WTC11 (cell line): ENCODE data around the gene RNF11. TPM values are rescaled to one million over a fixed set of nuclear protein-coding genes. Genes with fewer than 3 reads are reported as not detected.

Experiments
- ATAC-seq: fragments of 200-7000 bp; cut with Tn5 transposase; 2 replicates; pipeline ENCODE4 v1.10.0; 2021; ENCODE audit warnings: mild to moderate bottlenecking, moderate library complexity
- CTCF ChIA-PET: fragments of 300-600 bp; sonication (Branson Sonifier 250); formaldehyde crosslinking; loops from one replicate; lab custom pipeline; 2021; ENCODE audit warnings: antibody characterized with exemption; lab: Charles Lee
- POLR2A ChIA-PET: fragments of 350-600 bp; sonication (Branson Sonifier 250); formaldehyde crosslinking; loops from one replicate; lab custom pipeline; 2021; ENCODE audit warnings: antibody characterized with exemption; lab: Charles Lee
- DNase-seq: peaks from one replicate; pipeline ENCODE4 v3.0.0; 2021; ENCODE audit warnings: low spot score
- H3K27ac Mint-ChIP-seq: 2 replicates; pipeline ENCODE4 v1.8.0; 2021; ENCODE audit warnings: mixed read lengths
- H3K27me3 Mint-ChIP-seq: 2 replicates; pipeline ENCODE4 v1.8.0; 2021; ENCODE audit warnings: low read depth, mild to moderate bottlenecking, moderate library complexity, mixed read lengths
- H3K36me3 Mint-ChIP-seq: 2 replicates; pipeline ENCODE4 v1.8.0; 2021; ENCODE audit warnings: mixed read lengths
- H3K4me1 Mint-ChIP-seq: 2 replicates; pipeline ENCODE4 v1.8.0; 2022; ENCODE audit warnings: mixed read lengths
- H3K4me3 Mint-ChIP-seq: 2 replicates; pipeline ENCODE4 v1.8.0; 2021; ENCODE audit warnings: mild to moderate bottlenecking, moderate library complexity, mixed read lengths
- H3K9me3 Mint-ChIP-seq: 2 replicates; pipeline ENCODE4 v1.8.0; 2021; ENCODE audit warnings: mixed read lengths
- ATF6 ChIP-seq: sonication (generic); formaldehyde crosslinking; IDR thresholded peaks from 2 replicates; pipeline ENCODE4 v1.8.1; 2023; ENCODE audit warnings: mild to moderate bottlenecking, missing genetic modification reagents
- CREM ChIP-seq: sonication (generic); formaldehyde crosslinking; IDR thresholded peaks from 2 replicates; pipeline ENCODE4 v1.8.1; 2022; ENCODE audit warnings: mild to moderate bottlenecking, missing genetic modification reagents, moderate library complexity
- CTCF ChIP-seq: fragments of 200-600 bp; IDR thresholded peaks from 2 replicates; pipeline ENCODE4 v1.8.0; 2022; ENCODE audit warnings: antibody characterized with exemption
- E2F4 ChIP-seq: sonication (generic); formaldehyde crosslinking; IDR thresholded peaks from 2 replicates; pipeline ENCODE4 v1.8.1; 2022; ENCODE audit warnings: low read depth, mild to moderate bottlenecking, moderate library complexity, missing genetic modification reagents, borderline replicate concordance
- ELF4 ChIP-seq: sonication (generic); formaldehyde crosslinking; IDR thresholded peaks from 2 replicates; pipeline ENCODE4 v1.8.1; 2022; ENCODE audit warnings: low read depth, mild to moderate bottlenecking, moderate library complexity, missing genetic modification reagents
- ESRRA ChIP-seq: sonication (generic); formaldehyde crosslinking; IDR thresholded peaks from 2 replicates; pipeline ENCODE4 v1.8.1; 2022; ENCODE audit warnings: mild to moderate bottlenecking, missing genetic modification reagents, borderline replicate concordance
- ETV6 ChIP-seq: sonication (generic); formaldehyde crosslinking; IDR thresholded peaks from 2 replicates; pipeline ENCODE4 v1.8.1; 2022; ENCODE audit warnings: mild to moderate bottlenecking, missing genetic modification reagents
- FOXP1 ChIP-seq: sonication (generic); formaldehyde crosslinking; IDR thresholded peaks from 2 replicates; pipeline ENCODE4 v1.8.0; 2022; ENCODE audit warnings: missing genetic modification reagents, mild to moderate bottlenecking, moderate library complexity, borderline replicate concordance
- GRHL2 ChIP-seq: fragments of 250-450 bp; sonication (Bioruptor Pico); IDR thresholded peaks from 2 replicates; pipeline ENCODE4 v1.8.0; 2022; ENCODE audit warnings: mild to moderate bottlenecking, moderate library complexity; ENCODE audit not compliant: insufficient replicate concordance, severe bottlenecking
- HMGA2 ChIP-seq: fragments of 250-450 bp; sonication (Bioruptor Pico); IDR thresholded peaks from 2 replicates; pipeline ENCODE4 v1.4.0; 2021; ENCODE audit warnings: mild to moderate bottlenecking, moderate library complexity
- IRF2 ChIP-seq: sonication (generic); formaldehyde crosslinking; IDR thresholded peaks from 2 replicates; pipeline ENCODE4 v1.8.0; 2022; ENCODE audit warnings: low read depth, missing genetic modification reagents, borderline replicate concordance
- MAX ChIP-seq: sonication (generic); formaldehyde crosslinking; IDR thresholded peaks from 2 replicates; pipeline ENCODE4 v1.8.0; 2022; ENCODE audit warnings: mild to moderate bottlenecking, missing genetic modification reagents
- MYBL2 ChIP-seq: sonication (generic); formaldehyde crosslinking; IDR thresholded peaks from 2 replicates; pipeline ENCODE4 v1.8.1; 2023; ENCODE audit warnings: mild to moderate bottlenecking, moderate library complexity, missing genetic modification reagents
- NR3C1 ChIP-seq: sonication (generic); formaldehyde crosslinking; conservative IDR thresholded peaks from 2 replicates; pipeline ENCODE4 v1.8.1; 2023; ENCODE audit warnings: low read depth, mild to moderate bottlenecking, missing genetic modification reagents
- RELA ChIP-seq: sonication (generic); formaldehyde crosslinking; IDR thresholded peaks from 2 replicates; pipeline ENCODE4 v1.8.1; 2022; ENCODE audit warnings: missing genetic modification reagents, mild to moderate bottlenecking, borderline replicate concordance
- TP53 ChIP-seq: sonication (generic); formaldehyde crosslinking; IDR thresholded peaks from 2 replicates; pipeline ENCODE4 v1.8.1; 2023; ENCODE audit warnings: mild to moderate bottlenecking, missing genetic modification reagents
- ZNF219 ChIP-seq: sonication (generic); formaldehyde crosslinking; IDR thresholded peaks from 2 replicates; pipeline ENCODE4 v1.8.0; 2023; ENCODE audit warnings: missing genetic modification reagents, mild to moderate bottlenecking, borderline replicate concordance
- total RNA-seq: library from RNA; stranded (reverse); gene quantifications from 3 replicates; pipeline ENCODE4 v1.2.3, GENCODE V29; 2021
- TF ChIP-seq, protein P1 (sequence below): fragments of 250-450 bp; sonication (Bioruptor Pico); conservative IDR thresholded peaks from 2 replicates; pipeline ENCODE4 v1.9.0; 2021; ENCODE audit warnings: mild to moderate bottlenecking
- TF ChIP-seq, protein P2 (sequence below): sonication (generic); formaldehyde crosslinking; IDR thresholded peaks from 2 replicates; pipeline ENCODE4 v1.8.0; 2023; ENCODE audit warnings: missing genetic modification reagents
- TF ChIP-seq, protein P3 (sequence below): sonication (generic); formaldehyde crosslinking; IDR thresholded peaks from 2 replicates; pipeline ENCODE4 v1.8.0; 2022; ENCODE audit warnings: missing genetic modification reagents

RNF11 gene
- total RNA-seq, 1 experiment from 2014 or later: 46.1 TPM

DNA sequence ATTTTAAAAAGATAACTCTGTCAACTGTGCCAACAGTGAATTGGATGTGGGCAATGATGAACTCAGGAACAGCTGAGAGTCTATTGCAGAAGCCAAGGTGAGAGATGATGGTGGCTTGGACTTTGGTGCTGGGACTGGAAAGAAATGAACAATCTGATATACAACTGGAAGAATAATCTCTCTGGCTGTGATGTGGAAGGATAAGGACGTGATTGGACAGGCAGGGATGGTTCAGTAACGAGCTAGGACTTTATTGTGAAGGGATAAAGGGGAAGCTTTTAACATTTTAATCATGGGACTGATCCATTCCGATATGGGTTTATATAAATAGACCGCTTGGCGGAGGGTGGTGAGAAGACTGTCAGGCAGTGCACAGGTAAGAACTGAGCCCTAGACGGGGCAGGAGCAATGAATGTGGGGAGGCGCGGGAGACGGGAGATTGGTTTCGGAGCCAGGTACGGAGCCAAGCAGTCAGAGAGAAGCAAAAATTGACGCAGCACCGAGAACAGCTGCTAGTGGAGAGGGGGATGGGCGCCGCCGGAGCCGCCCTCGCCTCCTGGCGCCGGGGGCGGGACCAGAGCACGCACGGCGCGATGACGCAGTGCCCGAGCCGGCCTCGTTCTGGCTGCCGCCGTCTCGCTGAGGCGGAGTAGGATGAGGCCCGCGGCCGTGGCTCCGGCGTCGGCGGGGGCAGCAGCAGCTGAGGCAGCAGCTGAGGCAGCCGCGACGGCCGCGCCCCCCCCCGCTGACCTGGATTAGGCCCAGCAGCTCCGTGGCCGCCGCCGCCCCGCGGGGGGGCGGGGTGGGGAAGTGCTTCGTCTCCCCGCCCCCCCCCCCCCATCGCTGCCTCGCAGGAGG, at the start of gene RNF11 (continued):
- TF ChIP-seq ATF6 (CRISPR knock-in tag) (no peak), ELF4 (CRISPR knock-in tag) (0 out of 2 replicates have a peak, but pooled peaks have one; percentile 67), TP53 (CRISPR knock-in tag) (no peak), GRHL2 (CRISPR knock-in tag) (no peak), CREM (no peak), CTCF (no peak), NR3C1 (CRISPR knock-in tag) (no peak), MAX (CRISPR knock-in tag) (peak; percentile 25; the same call in 1 of the 2 replicates), MYBL2 (CRISPR knock-in tag) (no peak; the same call in 1 of the 2 replicates), IRF2 (CRISPR knock-in tag) (no peak), ETV6 (CRISPR knock-in tag) (no peak; the same call in 1 of the 2 replicates)
- TF ChIP-seq, protein P1, sequence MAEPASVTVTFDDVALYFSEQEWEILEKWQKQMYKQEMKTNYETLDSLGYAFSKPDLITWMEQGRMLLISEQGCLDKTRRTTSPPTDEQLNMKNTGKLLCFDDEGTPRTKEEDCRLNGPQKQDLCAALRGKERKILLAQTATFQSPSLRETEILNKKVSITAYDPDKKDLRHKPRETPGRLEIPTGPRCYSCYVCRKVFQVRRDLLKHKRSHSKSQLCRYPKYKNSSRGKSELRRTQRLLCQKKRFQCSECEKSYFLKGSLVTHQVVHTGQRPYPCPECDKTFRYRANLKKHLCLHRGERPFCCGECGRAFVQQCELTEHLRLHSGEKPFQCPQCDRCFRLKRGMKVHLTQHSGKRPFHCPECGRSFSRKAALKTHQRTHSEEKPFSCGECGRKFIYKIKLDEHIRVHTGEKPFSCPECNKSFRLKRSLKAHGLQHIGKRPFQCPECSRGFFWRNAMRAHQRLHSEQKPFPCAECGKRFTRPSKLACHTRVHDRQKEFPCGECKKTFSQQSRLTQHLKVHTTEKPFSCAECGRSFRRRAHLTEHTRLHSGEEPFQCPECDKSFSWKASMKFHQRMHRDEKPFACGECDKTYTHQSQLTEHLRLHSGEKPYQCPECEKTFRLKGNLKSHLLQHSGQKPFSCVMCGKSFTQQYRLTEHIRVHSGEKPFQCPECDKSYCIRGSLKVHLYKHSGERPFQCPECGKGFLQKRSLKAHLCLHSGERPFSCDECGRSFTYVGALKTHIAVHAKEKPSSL (CRISPR knock-in tag): no peak

- H3K4me3 Mint-ChIP-seq: no peak overlapping the region
- POLR2A ChIA-PET: interaction anchor here (0.7 kb wide), 1 partner anchor 608 kb away, joined by 4 read pairs; no protein-coding TSS in a partner anchor
- H3K27ac Mint-ChIP-seq: no peak overlapping the region
- DNase-seq (no peak), ATAC-seq (no peak)
- no peaks in the 10 kb centered on the region for H3K36me3 Mint-ChIP-seq
- CTCF ChIA-PET: interaction anchor here (0.6 to 5.0 kb wide), 7 partner anchors 8 to 840 kb away, joined by 3 to 22 read pairs (median 4); no protein-coding TSS in a partner anchor
- no peaks in the 10 kb centered on the region for H3K27me3 Mint-ChIP-seq
- no peaks in the 10 kb centered on the region for H3K9me3 Mint-ChIP-seq
- H3K4me1 Mint-ChIP-seq: no peaks in the 10 kb centered on the region
- TF ChIP-seq RELA (CRISPR knock-in tag) (no peak), ETV6 (CRISPR knock-in tag) (no peak), ESRRA (CRISPR knock-in tag) (no peak), E2F4 (CRISPR knock-in tag) (no peak), ZNF219 (CRISPR knock-in tag) (no peak), HMGA2 (CRISPR knock-in tag) (no peak), FOXP1 (CRISPR knock-in tag) (no peak)
- TF ChIP-seq, protein P2, sequence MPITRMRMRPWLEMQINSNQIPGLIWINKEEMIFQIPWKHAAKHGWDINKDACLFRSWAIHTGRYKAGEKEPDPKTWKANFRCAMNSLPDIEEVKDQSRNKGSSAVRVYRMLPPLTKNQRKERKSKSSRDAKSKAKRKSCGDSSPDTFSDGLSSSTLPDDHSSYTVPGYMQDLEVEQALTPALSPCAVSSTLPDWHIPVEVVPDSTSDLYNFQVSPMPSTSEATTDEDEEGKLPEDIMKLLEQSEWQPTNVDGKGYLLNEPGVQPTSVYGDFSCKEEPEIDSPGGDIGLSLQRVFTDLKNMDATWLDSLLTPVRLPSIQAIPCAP (CRISPR knock-in tag): no peak
- TF ChIP-seq, protein P1 (CRISPR knock-in tag): no peak
- TF ChIP-seq, protein P3, sequence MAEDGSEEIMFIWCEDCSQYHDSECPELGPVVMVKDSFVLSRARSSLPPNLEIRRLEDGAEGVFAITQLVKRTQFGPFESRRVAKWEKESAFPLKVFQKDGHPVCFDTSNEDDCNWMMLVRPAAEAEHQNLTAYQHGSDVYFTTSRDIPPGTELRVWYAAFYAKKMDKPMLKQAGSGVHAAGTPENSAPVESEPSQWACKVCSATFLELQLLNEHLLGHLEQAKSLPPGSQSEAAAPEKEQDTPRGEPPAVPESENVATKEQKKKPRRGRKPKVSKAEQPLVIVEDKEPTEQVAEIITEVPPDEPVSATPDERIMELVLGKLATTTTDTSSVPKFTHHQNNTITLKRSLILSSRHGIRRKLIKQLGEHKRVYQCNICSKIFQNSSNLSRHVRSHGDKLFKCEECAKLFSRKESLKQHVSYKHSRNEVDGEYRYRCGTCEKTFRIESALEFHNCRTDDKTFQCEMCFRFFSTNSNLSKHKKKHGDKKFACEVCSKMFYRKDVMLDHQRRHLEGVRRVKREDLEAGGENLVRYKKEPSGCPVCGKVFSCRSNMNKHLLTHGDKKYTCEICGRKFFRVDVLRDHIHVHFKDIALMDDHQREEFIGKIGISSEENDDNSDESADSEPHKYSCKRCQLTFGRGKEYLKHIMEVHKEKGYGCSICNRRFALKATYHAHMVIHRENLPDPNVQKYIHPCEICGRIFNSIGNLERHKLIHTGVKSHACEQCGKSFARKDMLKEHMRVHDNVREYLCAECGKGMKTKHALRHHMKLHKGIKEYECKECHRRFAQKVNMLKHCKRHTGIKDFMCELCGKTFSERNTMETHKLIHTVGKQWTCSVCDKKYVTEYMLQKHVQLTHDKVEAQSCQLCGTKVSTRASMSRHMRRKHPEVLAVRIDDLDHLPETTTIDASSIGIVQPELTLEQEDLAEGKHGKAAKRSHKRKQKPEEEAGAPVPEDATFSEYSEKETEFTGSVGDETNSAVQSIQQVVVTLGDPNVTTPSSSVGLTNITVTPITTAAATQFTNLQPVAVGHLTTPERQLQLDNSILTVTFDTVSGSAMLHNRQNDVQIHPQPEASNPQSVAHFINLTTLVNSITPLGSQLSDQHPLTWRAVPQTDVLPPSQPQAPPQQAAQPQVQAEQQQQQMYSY (CRISPR knock-in tag): no peak
- TF ChIP-seq, all 79 proteins: peak for 0
Observed at GRCh38 chr1:51188230-51188629, 47.8 kb upstream of the RNF11 start.
